ENCODE results near the gene GOLGA3. TPM values are rescaled to one million over a fixed set of nuclear protein-coding genes. Genes with fewer than 3 reads are reported as not detected.
"Not testable (repeated sequence)": the region's sequence is repeated elsewhere in the genome, so short reads cannot be mapped to it uniquely, and the experiment has no call there.

Gene GOLGA3
- total RNA-seq, 1 experiment from 2014 or later, result 24.7 TPM

DNA sequence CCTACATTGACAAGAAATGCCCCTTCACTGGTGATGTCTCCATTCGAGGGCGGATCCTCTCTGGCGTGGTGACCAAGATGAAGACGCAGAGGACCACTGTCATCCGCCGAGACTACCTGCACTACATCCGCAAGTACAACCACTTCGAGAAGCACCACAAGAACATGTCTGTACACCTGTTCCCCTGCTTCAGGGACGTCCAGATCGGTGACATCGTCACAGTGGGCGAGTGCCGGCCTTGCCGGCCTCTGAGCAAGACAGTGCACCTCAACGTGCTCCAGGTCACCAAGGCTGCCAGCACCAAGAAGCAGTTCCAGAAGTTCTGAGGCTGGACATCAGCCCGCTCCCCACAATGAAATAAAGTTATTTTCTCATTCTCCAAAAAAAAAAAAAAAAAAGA, 2.8 kb downstream of the GOLGA3 start:
- in situ Hi-C loops (cut with HindIII; ENCODE audit: low sequenced_read_pairs), result no loop called here

GRCh38 chr12:132825089-132825488, 3.6 kb downstream of the GOLGA3 start:
- in situ Hi-C loops (cut with HindIII; ENCODE audit: low sequenced_read_pairs), result no loop called here
- DNase-seq (ENCODE audit: low spot score), result no peak

More for the DNA sequence above, 2.8 kb downstream of the GOLGA3 start:
- DNase-seq (ENCODE audit: low spot score), result no peak

DNA sequence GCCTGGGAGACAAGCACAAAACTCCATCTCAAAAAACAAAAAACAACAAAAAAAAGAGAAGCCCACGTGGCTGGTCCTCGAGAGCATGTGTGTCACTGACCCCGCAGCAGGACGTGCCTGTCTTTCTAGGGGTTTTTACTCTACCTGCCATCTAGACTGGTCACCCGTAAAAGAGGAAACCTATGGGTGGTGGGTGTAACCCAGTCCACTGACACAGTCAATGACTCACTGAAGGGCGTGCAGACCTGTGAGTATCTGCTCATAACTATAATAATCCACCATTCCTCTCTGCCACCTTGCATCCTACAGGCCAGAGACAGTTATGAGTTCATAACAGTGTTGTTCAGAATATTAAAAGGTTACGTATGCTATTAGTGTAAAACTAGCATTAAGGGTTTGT, 4.6 kb downstream of the GOLGA3 start:
- DNase-seq (ENCODE audit: low spot score), result no peak
- in situ Hi-C loops (cut with HindIII; ENCODE audit: low sequenced_read_pairs), result no loop called here

DNA sequence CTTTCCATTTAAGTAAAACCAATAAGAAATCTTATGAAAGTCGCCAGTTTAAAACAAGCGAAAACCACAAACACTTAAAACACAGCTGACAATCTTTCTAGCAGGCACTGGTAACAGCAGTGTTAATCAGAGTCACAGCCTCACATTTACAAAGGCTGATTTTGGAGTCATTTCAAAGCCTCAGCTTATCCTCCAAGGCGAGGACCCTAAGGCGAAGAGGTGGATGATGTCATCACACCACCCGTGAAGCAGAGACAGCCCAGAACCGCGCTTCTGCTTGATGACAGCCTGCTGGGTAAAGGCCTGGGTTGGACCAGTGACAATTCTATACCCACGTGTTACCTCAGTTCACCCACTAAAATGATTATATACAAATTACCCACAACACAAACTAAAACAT, 10.1 kb downstream of the GOLGA3 start:
- in situ Hi-C loops (cut with HindIII; ENCODE audit: low sequenced_read_pairs), result no loop called here
- no peak for DNase-seq (ENCODE audit: low spot score)

- DNase-seq (ENCODE audit: low spot score), result no peak
- in situ Hi-C loops (cut with HindIII; ENCODE audit: low sequenced_read_pairs), result no loop called here
Observed at GRCh38 chr12:132814232-132814631, 14.4 kb downstream of the GOLGA3 start.

DNA sequence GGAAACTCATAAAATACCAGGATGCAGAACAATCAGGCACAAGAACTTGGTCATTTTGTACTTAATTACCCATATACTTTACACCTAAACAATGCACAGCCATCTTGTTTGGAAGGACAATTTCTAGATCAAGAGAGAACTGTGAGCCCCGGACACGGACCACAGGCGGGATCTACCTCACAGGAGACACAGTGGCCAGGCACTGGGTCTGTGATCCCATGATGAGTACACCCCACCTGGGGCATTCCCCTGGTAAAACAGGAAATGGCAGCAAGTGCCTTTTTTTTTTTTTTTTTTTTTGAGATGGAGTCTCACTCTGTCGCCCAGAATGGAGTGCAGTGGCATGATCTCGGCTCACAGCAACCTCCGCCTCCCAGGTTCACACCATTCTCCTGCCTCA, 15.2 kb downstream of the GOLGA3 start:
- in situ Hi-C loops (cut with HindIII; ENCODE audit: low sequenced_read_pairs), result no loop called here
- DNase-seq (ENCODE audit: low spot score), result no peak

DNA sequence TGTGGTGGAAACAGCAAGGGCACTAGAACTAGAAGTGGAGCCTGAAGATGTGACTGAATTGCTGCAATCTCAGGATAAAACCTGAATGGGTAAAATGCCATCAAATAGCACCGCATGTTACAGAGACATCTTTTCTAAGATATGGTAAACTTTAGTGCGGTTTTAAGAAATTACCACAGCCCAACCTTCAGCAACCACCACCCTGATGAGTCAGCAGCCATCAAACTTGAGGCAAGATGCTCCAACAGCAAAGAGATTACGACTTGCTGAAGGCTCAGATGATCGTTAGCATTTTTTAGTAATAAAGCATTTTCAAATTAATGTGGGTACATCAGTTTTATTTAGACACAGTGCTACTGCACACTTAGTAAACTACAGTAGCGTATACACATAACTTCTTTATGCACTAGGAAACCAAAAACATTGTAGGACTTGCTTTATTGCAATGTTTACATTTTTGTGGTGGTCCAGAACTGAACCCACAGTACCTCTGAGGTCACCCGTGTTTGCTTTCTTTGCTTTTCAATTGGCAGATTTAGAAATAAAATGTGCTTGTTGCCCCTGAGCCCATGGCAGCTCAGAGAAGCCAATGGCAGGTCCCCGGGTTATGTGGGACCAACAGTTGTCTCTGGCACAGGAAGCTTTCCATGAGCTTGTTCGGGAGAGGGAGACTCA, 15.9 kb downstream of the GOLGA3 start:
- in situ Hi-C loops (cut with HindIII; ENCODE audit: low sequenced_read_pairs), result no loop called here
- no peak for DNase-seq (ENCODE audit: low spot score)

DNA sequence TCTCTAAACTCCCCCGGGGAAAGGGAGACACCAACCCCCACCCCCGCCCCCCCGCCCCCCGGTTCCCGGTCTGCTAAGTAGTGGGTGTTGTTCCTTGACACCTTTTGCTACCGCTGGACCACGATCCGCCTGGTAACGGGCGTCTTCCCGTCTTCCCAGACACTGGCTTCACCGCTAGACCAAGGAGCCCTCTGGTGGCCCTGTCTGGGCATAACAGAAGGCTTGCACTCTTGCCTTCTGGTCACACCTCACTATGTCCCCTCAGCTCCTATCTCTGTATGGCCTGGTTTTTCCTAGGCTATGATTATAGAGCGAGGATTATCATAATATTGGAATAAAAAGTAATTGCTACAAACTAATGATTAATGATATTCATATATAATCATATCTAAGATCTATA, 19.3 kb downstream of the GOLGA3 start:
- in situ Hi-C loops (cut with HindIII; ENCODE audit: low sequenced_read_pairs), result not testable (repeated sequence)
- peak; percentile 27 for DNase-seq (ENCODE audit: low spot score)

DNA sequence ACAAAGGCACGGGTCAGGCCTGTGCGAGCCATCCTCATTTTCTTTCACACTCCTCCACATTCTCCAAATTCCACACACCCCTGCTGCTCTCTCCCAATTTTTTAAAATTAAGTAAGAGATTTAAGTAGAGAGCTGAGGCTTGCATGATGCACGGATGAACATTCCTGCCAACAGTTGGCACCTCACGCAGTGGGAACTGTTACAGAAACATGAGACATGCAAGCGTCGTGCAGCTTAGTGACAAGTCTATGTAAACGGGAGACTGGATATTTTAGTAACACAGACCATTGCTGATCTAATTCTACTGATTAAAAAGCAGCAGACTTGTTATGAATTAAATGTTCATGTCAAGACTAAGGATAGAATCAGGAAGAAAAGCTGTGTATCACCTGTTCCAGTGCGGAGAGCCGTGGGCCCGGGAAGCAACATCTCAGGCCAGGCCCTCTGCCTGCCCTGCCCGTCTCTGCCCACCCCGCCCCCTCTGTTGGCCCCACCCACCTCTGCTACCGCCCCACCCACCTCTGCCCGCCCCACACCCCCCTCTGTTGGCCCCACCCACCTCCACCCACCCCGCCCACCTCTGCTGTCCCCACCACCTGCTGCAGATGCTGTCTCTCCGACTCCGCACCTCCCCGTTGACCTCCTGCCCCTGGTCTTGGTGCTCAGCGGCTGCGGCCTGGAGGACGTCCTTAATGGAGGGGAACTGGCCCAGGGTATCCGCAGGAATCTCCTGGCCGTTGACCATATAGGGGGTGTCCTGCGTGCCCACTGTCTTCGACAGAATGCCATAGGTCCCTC, 21.2 kb downstream of the GOLGA3 start:
- in situ Hi-C loops (cut with HindIII; ENCODE audit: low sequenced_read_pairs), result no loop called here
- no peak for DNase-seq (ENCODE audit: low spot score)

- DNase-seq (ENCODE audit: low spot score), result no peak
- in situ Hi-C loops (cut with HindIII; ENCODE audit: low sequenced_read_pairs), result no loop called here
Observed at GRCh38 chr12:132806857-132807256, 21.8 kb downstream of the GOLGA3 start.

DNA sequence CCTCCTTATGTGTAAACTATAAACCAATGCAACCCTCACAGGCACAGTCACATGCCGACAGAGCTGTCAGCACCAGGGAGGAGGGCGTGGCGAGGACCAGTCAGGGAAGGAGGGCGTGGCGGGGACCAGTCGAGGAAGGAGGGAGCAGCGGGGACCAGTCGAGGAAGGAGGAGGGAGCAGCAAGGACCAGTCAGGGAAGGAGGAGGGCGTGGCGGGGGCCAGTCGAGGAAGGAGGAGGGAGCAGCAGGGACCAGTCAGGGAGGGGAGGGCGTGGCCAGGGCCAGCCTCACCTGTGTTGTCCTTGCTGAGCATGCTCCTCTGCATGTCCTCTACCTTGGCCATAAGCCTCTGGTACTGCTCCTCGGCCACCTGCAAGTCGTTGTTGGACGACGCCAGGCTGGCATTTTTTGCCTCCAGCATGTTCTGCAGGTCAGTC, 24.2 kb downstream of the GOLGA3 start:
- in situ Hi-C loops (cut with HindIII; ENCODE audit: low sequenced_read_pairs), result no loop called here
- peak; percentile 21 for DNase-seq (ENCODE audit: low spot score)

DNA sequence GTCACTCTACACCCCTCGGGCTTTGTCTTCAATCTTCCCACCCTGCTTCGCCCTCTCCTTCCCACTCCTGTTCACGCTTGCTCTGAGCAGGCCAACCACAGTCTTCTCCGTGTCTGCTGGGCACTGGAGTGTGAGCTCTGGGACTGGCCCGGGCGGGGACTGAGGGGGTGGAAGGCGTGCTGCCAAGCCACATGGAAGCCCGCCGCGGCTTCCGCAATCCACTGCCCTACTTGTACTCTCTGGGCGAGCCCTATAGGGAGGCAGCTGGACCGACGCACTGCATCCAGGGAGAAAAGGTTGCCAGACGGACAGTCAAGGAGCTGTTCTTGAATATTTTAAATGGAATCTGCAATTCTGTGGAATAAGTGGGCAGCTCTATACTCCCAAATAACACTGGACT, 24.8 kb downstream of the GOLGA3 start:
- DNase-seq (ENCODE audit: low spot score), result peak; percentile 43
- in situ Hi-C loops (cut with HindIII; ENCODE audit: low sequenced_read_pairs), result no loop called here

DNA sequence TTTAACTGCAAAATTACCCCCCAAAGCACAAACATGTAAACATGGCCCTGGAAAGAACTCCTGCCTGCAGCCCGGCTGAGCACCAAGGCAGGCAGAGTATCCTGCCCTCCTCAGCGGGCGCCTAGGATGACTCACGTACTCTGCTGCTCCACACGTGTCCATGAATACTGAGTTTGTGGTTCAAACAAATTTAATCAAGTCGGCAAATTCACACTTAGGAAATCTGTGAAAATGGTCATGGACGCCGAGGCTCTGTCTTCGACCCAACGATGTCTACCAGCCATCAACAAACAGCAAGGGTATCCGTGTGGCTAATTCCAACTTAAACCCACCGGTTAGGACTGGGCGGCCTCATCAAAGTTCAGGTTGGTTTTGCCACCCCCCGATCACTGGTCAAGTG, 25.5 kb downstream of the GOLGA3 start:
- in situ Hi-C loops (cut with HindIII; ENCODE audit: low sequenced_read_pairs), result no loop called here
- DNase-seq (ENCODE audit: low spot score), result no peak

DNA sequence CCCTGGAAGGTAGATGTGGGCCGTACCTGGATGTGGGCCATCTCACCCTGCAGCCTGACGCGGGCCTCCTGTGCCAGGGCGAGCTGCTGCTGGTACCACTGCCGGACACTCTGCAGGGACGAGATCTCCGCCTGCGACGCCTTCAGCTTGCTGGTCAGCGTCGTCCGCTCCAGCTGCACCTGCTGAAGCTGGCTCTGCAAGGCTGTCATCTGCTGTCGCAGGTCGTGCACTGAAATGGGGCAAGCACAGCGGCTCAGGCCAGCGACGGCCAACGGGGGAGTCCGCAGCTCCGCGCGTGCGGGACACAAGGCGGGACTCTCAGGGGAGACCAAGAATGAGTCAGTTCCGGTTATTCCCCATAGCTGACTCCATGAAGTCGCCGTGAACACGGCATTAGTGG, 26.9 kb downstream of the GOLGA3 start:
- in situ Hi-C loops (cut with HindIII; ENCODE audit: low sequenced_read_pairs), result no loop called here
- no peak for DNase-seq (ENCODE audit: low spot score)

DNA sequence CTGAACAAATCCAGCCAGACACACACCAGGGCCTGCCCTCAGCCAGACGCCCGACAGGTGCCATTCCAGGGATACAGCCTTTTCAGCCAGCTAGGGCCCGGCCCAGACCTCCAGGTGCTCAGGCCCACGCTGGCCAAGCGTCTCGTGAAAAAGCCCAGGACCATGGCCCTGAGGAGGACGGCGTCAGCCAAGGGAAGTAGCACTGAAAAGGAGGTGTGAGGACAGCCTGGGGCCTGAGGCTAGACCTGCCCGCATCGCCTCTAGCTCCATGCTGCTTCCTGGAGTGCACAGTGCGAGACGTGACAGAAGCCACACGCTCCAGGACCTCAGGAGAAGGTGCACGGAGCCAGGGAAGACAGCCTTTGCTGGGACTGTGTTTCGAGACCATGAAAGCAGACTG, 29.8 kb downstream of the GOLGA3 start:
- no peak for DNase-seq (ENCODE audit: low spot score)
- in situ Hi-C loops (cut with HindIII; ENCODE audit: low sequenced_read_pairs), result no loop called here

DNA sequence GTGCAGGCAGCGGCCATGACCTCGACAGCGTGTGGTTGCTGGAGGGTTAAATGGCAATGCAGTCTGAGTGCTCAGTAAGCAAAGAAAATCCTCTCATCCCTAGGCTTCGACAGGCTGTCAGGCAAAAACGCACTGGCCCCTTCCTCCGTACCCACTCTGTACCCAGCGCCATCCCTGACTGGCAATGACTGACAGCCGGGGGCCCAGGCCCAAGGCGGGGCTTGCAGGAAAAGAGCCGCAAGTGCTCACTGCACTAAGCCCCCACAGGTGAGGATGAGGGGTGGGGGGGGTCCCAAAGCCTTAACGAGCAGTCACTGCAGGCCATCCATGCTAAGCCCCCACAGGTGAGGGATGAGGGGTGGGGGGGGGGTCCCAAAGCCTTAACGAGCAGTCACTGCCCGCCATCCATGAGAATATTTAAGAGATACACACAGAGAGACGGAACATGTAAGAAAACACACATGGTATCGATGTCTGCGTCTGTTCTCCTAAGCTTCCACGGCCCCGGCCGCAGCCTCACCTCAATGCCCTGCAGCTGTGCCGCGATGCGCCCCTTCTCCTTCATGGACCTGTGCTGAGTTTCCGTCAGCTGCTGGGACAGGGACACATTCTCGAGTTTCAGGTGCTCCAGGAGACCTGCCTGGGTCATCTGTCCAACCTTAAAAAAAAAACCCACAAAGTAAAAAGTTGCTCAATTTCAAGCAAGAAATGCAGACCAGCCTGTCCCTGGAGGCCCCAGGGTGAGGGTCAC, 30.7 kb downstream of the GOLGA3 start:
- DNase-seq (ENCODE audit: low spot score), result no peak
- in situ Hi-C loops (cut with HindIII; ENCODE audit: low sequenced_read_pairs), result no loop called here

- in situ Hi-C loops (cut with HindIII; ENCODE audit: low sequenced_read_pairs), result no loop called here
- DNase-seq (ENCODE audit: low spot score), result no peak
Observed at GRCh38 chr12:132795847-132796246, 32.8 kb downstream of the GOLGA3 start.

- DNase-seq (ENCODE audit: low spot score); in situ Hi-C loops (cut with HindIII; ENCODE audit: low sequenced_read_pairs): not testable (repeated sequence)
Observed at GRCh38 chr12:132791940-132792339, 36.7 kb downstream of the GOLGA3 start.

- in situ Hi-C loops (cut with HindIII; ENCODE audit: low sequenced_read_pairs), result no loop called here
- DNase-seq (ENCODE audit: low spot score), result no peak
Observed at GRCh38 chr12:132789099-132789471, 39.6 kb downstream of the GOLGA3 start.
